Middle frontal gyrus (tissue), 1 donor: ENCODE data around the gene RAMAC.
"Not testable (repeated sequence)": the region's sequence is repeated elsewhere in the genome, so short reads cannot be mapped to it uniquely, and the experiment has no call there.

Experiments
- DNase-seq: peaks from one replicate; pipeline ENCODE4 v3.0.0-alpha.2; 2015; ENCODE audit warnings: low spot score; ENCODE audit errors: extremely low spot score

Gene RAMAC

GRCh38 chr15:82968066-82968465, 17.9 kb upstream of the RAMAC start:
- no peak for DNase-seq

DNA sequence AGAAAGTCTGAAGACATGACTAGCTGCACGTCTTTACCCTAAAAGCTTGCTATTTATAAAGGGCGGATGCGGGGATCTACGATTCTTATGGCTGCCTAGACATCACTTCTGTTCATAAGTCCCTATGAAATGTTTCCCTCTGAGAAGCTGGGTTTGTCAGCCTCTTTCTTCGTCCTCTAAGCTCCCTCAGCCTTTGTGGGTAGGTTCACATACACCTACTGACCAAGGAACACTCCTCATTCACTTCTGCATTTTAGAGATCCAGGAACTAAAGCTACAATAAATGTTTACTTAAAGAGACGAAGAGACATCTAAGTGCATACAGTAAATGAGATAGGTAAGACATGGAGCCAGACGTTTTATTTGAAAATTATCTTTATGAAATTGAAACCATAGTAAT, 16.7 kb upstream of the RAMAC start:
- DNase-seq, result no peak

- no peak for DNase-seq
These were observed 15.8 kb upstream of the RAMAC start for GRCh38 chr15:82970078-82970686.

- DNase-seq, result no peak
These were observed 15.3 kb upstream of the RAMAC start for GRCh38 chr15:82970696-82971095.

- no peak for DNase-seq
These were observed 14.6 kb upstream of the RAMAC start for GRCh38 chr15:82971218-82971984.

- no peak for DNase-seq
These were observed 13.0 kb upstream of the RAMAC start for GRCh38 chr15:82972990-82973389.

- DNase-seq, result no peak
These were observed 8.9 kb upstream of the RAMAC start for GRCh38 chr15:82977076-82977475.

GRCh38 chr15:82978438-82978837, 7.6 kb upstream of the RAMAC start:
- DNase-seq, result no peak

DNA sequence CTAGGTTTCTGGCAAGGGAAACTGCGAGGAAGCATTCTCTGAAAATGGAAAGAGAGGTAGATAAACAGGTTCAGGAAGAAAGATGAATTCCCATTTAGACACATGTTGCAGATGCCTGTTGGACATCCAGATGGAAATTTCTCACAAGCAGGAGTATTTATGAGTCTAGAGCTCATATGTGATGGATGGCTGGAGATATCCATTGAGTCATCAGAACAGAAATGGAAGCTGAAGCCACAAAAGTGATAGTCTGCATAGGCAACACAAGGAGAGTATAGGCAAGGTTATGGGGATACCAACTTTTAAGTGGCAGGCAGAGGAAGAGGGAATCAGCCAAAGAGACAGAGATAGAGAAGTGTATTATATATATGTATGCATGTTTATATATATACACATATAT, 6.3 kb upstream of the RAMAC start:
- DNase-seq, result no peak

DNA sequence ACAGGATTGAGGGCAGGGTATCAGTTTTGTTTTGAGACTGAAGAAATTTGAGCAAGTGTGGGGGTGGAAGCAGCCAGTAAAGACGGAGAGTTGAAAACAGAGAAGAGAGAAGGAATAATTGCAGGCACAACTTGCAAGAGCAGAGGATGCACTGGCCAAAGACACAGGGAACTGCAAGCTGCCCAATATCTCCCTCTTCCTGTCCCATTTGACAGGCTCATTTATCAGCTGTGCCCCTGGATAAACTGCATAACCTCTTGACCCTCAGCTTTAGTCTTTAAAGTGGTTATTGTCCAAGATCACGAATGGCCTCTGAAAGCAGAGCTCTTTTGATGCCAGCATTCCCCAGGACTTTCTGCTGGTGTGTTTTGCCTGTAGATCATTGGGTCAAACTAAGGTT, 5.0 kb upstream of the RAMAC start:
- DNase-seq, result no peak

DNA sequence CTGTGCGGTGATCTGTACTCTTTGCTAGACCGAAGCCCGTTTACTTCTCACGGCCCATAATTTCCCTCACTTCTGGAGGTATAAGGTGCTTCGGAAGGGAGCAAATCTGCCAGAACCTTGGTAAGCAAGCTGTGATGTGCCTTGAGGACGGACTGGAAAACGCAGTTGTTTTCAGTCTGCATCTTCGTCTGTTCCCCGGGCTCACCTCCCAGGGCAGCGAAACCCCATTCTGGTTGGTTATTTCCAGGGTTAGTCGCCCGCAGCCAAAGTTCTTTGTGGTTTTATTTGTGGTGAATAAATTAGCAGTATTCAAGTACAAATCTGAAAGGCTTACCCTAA, 401 bp downstream of the RAMAC start:
- no peak for DNase-seq

DNA sequence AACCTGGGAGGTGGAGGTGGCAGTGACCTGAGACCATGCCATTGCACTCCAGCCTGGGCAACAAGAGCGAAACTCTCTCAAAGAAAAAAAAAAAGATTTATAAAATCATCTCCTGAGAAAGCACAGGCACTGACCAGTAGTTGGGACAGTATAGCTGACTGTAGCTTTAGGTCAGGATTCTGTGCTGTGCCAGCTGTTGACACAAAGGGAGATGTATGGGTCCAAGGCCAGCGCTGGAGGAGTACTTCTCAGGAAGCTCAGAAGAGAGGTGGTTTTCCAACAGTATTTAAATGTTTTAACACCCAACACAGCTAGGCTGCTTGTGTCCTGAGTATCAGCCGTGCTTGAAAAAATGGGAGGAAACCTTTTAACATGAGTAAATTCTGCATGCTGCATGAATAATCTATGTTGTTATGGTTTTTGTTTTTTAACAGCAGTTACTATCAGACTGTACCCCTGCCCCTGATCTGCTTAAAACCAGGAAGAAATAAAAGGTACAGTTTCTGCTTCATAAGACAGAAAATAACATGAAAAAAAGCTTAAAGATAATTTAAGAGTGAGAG, 6.5 kb downstream of the RAMAC start:
- no peak for DNase-seq

- no peak for DNase-seq
These were observed 7.1 kb downstream of the RAMAC start for GRCh38 chr15:82993144-82993543.

GRCh38 chr15:82995076-82995475, 9.1 kb downstream of the RAMAC start:
- DNase-seq, result no peak

- no peak for DNase-seq
These were observed 9.9 kb downstream of the RAMAC start for GRCh38 chr15:82995938-82996337.

GRCh38 chr15:82999426-82999825, 13.4 kb downstream of the RAMAC start:
- DNase-seq, result no peak

DNA sequence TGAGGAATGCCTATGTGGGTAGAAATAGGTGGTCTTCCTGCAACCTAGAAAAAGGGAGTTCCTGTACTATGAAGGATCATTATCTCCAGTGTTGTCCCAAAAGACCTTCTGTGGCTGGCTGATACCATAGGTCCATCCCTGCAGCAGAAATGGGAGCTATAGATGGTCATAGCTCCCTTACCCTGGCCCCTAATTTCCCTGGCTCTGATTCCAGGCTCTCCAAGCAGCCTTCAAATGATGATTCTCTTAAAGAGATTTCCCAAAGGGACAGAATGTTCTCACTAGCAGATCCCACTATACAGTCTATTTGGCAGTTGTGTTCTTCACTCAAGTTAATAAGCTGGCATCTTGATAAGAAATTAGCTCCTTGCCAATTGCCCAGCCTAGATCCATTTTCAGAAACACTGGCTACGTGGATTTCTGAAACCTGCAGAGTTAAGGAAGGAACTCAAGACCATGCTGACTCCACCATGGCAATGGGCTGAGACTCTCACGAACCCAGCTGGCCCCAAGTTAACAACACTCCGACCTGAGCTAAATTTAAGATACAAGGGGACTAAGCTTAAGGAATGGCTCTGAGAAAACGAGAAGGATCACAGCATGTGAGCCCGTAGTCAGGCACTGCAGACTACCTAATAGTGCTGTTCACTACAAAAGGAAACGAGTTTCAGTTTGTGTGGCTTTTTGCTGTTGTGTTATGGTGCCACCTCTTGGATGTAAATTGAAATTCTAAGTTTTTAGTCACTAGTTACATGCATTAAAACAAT, 14.1 kb downstream of the RAMAC start:
- peak; percentile 47 for DNase-seq

GRCh38 chr15:83000672-83001031, 14.6 kb downstream of the RAMAC start:
- DNase-seq, result not testable (repeated sequence)

DNA sequence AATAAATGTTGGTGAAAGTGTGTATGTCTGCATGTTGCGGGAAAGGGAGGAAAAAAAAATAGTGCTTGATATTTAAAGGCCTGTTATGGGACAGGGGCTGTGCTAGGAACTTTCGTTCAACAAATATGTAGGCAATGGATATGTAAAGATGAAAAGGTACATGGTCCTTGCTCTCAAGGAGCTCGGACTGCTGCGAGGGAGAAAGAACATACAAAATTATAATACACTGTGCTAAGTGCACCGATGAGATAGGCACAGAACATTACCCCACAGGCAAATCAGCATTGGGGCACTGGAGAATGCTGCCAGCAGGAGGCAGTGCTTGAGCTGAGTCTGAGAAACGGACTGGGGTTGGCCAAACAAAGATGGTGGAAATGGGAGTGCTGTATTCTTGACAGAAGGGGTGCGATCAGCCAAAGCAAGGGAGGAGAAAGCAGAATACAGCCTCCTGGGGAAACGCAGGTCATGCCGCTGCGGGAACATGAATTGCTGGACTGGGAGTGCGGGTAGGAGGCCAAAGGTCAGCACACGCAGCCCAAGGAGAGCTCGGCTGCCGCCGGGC, 24.8 kb downstream of the RAMAC start:
- DNase-seq, result no peak

GRCh38 chr15:83011271-83012075, 25.5 kb downstream of the RAMAC start, which contains the start of gene C15orf40:
Gene C15orf40 (minus strand): TSS chr15:83011639. CDS start chr15:83011607, 32 bp downstream.
- peak; percentile 78 for DNase-seq

GRCh38 chr15:83012076-83012426, 26.0 kb downstream of the RAMAC start:
- DNase-seq, result no peak
